GM12892 (cell line): ENCODE data around the gene GPR137.

Source experiments
- DNase-seq: peaks from one replicate; pipeline ENCODE4 v3.0.0; 2011; ENCODE audit not compliant: insufficient read length
- FAIRE-seq: peaks from 2 replicates; lab custom pipeline; 2011; peaks lifted over from hg19 to GRCh38; lab: Jason Lieb, UNC
- POLR2A ChIP-seq: IDR thresholded peaks from 2 replicates; pipeline ENCODE4 v1.6.1; 2011; ENCODE audit warnings: low read depth, low read length, control low read depth
- POLR2AphosphoS5 ChIP-seq: IDR thresholded peaks from 2 replicates; pipeline ENCODE4 v1.6.1; 2011; ENCODE audit warnings: low read depth, low read length, control low read depth
- TAF1 ChIP-seq: IDR thresholded peaks from 2 replicates; pipeline ENCODE4 v1.6.1; 2011; ENCODE audit warnings: low read depth, mild to moderate bottlenecking, control low read depth, low read length, borderline replicate concordance

GPR137 gene

DNA sequence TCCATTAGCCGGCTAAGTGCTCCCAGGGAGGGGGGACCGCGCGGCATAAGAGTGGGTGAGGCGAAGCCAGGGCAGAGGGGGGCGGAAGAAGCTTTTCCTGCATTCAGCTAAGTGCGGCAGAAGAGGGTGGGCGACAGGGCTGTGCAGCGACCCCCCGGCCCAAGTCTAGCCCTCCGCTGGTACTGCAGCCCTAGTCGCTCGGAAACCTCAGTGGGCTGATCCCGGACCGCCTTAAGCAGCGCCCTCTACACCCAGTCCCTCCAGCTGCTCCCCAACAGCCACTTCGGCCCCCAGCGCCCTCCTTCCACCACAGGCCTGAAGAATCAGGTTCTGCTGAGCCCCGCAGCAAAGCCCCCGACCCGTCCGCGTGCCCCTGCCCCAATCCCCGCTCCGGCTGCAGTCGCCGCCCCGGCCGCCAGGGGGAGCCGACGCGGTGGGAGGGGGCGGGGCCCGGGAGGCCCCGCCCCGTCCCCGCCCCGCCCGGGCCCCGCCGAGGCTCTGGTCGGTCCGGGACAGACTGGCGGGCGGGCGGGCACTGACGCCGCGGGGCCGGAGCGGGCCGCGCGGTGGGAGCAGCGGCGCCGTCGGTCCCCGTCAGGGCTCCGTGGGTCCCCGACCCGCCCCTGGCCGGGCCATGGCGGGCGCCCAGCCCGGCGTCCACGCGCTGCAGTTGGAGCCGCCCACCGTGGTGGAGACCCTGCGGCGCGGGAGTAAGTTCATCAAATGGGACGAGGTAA is 34.5 kb upstream of the GPR137 start, which contains the start of gene PLCB3:
TSS of gene PLCB3 (plus strand) at position 515 of the 737 bp plus-strand sequence. CDS start at position 635, 120 bp downstream.
- TF ChIP-seq POLR2AphosphoS5: no peak
- no peak for TF ChIP-seq TAF1
- TF ChIP-seq POLR2A: peak; percentile 44; the same call in 1 of the 2 replicates
- DNase-seq: peak; percentile 93
- FAIRE-seq: peak; percentile 79

DNA sequence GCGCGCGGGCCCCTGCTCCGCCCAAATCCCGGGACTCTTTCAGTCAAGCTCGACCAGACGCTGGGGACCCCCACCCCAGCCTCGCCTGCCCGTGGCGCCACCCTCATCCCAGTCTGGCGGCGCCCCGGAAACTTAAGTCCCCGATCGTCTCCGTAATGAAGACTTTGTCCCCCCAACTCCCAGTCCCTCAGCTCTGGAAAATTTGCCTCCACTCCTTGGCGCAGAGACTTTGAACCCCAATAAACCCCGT is 34.0 kb upstream of the GPR137 start:
- TF ChIP-seq POLR2A (no peak), POLR2AphosphoS5 (no peak), TAF1 (no peak)
- FAIRE-seq (no peak), DNase-seq (no peak)

DNA sequence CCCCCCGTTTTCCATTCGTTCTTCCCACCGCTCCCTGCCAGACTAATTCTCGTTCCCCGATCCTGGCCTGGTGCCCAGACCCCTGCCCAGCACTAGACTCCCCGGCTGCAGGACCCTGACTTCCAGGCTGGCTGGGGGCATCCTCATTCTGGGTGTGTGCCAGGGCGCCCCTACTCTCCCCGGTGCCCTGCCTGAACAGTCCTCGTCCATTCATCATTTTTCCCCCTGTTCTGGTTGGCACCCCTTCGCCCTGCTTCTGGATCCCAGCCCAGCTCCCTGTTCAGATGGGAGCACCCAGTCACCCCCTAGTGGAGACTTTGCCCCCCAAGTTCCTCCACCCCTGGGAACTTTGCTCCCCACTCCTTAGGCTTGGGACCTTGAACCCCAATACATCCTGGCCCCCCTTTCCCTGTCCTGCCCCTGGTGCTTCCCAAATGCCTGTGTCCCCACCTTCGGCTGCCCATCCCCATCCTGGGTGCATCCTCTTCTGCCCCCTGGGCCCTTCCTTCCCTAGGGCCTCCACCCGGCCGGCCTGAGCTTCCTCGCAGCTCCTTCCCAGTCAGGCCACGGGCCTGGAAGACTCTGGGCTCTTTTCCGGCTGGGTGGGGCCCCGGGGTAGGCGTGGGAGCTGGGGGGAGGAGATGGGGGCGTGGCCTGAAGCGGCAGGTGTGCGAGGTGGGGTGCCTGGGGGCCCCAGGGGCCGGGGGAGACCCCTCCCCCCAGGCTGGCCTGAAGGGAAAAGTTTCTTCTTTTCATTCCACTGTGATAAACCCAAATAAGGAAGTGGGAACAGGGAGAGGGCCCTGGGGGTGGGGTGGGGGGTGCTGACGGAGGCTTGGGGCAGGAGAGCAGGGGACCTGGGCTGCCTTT is 33.4 kb upstream of the GPR137 start:
- DNase-seq: peak; percentile 69
- FAIRE-seq: peak; percentile 66
- TF ChIP-seq POLR2AphosphoS5: no peak
- TF ChIP-seq POLR2A: no peak
- no peak for TF ChIP-seq TAF1

DNA sequence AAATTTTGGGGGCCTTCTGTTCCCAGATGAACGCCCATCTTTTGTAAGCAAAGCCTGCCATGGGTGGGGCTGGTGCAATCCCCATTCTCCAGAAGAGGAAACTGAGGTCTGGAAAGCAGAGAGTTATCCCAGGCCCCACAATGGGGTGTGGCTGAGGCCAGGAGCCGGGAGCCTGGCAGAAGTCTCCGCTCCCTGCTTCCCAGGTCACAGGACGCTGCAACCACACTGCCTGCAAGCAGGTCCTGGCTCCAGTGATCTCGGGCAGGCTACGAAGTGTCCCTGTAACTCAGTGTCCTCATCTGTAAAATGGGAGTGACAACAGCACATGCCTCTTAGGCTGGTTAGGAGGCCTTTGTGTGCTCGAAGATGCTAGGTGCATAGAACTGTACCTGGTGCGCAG is 32.6 kb upstream of the GPR137 start:
- no peak for DNase-seq
- FAIRE-seq: no peak
- TF ChIP-seq POLR2A (no peak), TAF1 (no peak), POLR2AphosphoS5 (no peak)

DNA sequence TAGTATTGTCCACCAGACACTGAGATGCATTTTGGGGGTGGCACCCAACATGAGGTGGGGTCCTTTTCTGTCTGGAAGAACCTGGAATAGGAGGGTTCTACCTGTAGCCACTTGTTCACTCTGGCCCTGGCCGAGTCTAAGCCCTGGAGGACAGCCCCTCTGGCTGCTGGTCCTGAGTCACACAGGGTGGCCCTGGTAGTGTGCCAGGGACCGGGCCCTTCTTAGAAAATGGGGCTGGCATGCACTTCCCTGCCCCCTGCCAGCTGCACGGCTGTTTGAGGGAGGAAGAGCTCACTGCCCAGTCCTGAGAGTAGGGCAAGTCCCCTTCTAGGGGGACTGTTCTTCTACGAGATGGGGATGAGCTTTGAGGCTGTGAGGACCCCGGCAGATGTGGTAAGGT is 32.2 kb upstream of the GPR137 start:
- FAIRE-seq (no peak), DNase-seq (no peak)
- TF ChIP-seq TAF1: no peak
- TF ChIP-seq POLR2A: no peak
- no peak for TF ChIP-seq POLR2AphosphoS5

DNA sequence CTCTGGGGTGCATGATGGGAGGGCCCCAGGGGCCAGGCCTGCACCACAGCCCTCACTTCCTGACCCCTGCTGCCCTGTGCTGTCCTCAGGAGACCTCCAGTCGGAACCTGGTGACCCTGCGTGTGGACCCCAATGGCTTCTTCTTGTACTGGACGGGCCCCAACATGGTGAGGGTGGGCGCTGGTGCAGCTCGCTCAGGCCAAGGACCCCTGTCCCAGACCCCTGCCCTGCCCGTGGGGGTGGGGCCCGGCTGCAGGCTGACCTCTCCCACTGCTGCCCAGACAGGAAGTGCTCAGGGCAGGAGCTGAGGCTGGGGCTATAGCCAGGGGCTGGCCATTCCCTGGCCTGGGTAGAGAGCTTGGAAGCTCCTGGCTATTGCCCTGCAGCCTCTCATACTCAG is 31.3 kb upstream of the GPR137 start:
- FAIRE-seq: no peak
- TF ChIP-seq POLR2AphosphoS5: no peak
- no peak for TF ChIP-seq TAF1
- no peak for TF ChIP-seq POLR2A
- no peak for DNase-seq

DNA sequence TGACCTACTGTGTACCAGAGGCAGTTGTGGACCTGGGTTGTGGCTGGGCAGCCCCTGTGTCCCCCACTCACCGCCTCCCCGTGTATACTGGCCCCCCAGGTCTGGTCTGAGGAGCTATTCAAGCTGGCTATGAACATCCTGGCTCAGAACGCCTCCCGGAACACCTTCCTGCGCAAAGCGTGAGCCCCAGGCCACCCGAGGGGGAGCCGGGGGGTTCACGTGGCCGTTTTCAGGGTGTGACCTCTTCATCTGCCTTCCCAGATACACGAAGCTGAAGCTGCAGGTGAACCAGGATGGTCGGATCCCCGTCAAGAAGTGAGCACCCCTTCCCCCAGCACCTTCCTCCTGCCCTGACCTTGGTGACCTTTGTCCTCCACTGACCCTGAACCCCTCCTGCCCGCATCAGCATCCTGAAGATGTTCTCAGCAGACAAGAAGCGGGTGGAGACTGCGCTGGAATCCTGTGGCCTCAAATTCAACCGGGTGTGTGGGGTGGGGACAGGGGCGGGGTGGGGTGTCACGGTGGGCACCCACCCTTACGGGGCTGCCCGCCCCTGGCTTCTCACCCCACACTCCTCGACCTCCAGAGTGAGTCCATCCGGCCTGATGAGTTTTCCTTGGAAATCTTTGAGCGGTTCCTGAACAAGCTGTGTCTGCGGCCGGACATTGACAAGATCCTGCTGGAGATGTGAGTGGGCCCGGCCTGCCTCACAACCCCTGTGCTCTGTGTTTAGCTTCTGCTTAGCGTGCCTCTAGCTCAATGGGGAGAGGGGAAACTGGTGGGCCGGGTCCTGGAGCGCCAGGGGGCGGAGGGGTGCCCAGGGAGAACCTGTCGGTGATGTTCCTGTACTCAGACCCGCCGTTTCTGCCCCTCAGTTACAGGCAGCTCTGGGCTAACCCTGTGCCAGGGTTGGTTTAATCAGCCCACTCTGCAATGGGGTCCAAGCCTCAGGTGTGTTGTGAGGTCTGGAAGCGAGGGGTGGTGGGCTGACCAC is 30.2 kb upstream of the GPR137 start:
- DNase-seq (no peak), FAIRE-seq (no peak)
- TF ChIP-seq POLR2A (no peak), POLR2AphosphoS5 (no peak), TAF1 (no peak)

DNA sequence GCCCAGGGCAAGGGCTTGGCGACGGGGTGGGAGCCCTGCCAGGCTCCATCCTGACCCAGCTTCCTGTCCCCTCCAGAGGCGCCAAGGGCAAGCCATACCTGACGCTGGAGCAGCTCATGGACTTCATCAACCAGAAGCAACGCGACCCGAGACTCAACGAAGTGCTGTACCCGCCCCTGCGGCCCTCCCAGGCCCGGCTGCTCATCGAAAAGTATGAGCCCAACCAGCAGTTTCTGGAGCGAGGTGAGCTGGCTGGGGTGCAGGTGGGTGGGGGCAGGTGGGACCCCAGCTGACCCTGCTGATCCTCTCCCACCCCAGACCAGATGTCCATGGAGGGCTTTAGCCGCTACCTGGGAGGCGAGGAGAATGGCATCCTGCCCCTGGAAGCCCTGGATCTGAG is 29.3 kb upstream of the GPR137 start:
- DNase-seq (no peak), FAIRE-seq (no peak)
- no peak for TF ChIP-seq TAF1
- no peak for TF ChIP-seq POLR2AphosphoS5
- TF ChIP-seq POLR2A: no peak

DNA sequence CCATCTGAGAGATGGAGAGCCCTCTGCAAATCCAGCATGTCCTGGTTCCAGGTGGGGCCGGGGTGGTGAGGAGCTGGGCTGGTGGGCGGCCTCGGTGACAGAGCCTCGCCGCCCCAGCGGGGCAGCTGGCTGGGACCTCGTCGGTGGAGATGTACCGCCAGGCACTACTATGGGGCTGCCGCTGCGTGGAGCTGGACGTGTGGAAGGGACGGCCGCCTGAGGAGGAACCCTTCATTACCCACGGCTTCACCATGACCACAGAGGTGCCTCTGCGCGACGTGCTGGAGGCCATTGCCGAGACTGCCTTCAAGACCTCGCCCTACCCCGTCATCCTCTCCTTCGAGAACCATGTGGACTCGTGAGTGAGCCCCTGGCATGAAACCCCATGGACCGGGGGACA is 27.3 kb upstream of the GPR137 start:
- DNase-seq: no peak
- TF ChIP-seq TAF1 (no peak), POLR2AphosphoS5 (no peak), POLR2A (no peak)
- FAIRE-seq: no peak

DNA sequence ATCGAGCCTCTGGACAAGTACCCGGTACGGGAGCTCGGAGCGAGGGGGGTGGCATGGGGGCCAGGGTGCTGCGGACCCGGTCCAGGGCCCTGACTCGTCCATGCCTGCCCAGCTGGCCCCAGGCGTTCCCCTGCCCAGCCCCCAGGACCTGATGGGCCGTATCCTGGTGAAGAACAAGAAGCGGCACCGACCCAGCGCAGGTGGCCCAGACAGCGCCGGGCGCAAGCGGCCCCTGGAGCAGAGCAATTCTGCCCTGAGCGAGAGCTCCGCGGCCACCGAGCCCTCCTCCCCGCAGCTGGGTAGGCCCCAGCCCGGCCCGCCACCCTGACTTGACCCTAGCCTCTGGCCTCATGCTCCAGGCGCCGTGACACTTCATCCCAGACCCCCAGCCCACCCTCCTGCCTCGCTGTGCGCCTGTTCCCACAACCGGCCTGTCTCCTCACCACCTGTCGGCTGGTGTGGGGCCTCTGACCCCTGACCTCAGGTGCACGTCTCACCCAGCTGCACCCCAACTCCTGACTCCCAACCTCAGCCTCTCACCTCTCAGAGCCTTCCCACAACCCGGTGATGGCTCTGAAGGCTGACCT is 26.6 kb upstream of the GPR137 start:
- no peak for FAIRE-seq
- no peak for DNase-seq
- no peak for TF ChIP-seq TAF1
- TF ChIP-seq POLR2A: no peak
- TF ChIP-seq POLR2AphosphoS5: no peak
